Activated CD8-positive, alpha-beta memory T cell treated with anti-CD3 and anti-CD28 coated beads, Interleukin-2, amount 50 U/mL, for 4 hours (primary cell): ENCODE data around the gene UTF1.

Experiments used
- DNase-seq: peaks from one replicate; pipeline ENCODE4 v3.0.0-alpha.2; 2020

Gene UTF1

GRCh38 chr10:133280391-133281059, 50.5 kb downstream of the UTF1 start:
- DNase-seq = no peak

GRCh38 chr10:133281084-133281483, 51.1 kb downstream of the UTF1 start:
- DNase-seq = no peak
